HG02571 (cell line): ENCODE results near the gene RGS3.

Experiments
- ATAC-seq: cut with Tn5 transposase; IDR thresholded peaks from one replicate; pipeline ENCODE4 v1.9.1; 2021; ENCODE audit warnings: mild to moderate bottlenecking, moderate library complexity; ENCODE audit not compliant: unreplicated experiment

The RGS3 gene

DNA sequence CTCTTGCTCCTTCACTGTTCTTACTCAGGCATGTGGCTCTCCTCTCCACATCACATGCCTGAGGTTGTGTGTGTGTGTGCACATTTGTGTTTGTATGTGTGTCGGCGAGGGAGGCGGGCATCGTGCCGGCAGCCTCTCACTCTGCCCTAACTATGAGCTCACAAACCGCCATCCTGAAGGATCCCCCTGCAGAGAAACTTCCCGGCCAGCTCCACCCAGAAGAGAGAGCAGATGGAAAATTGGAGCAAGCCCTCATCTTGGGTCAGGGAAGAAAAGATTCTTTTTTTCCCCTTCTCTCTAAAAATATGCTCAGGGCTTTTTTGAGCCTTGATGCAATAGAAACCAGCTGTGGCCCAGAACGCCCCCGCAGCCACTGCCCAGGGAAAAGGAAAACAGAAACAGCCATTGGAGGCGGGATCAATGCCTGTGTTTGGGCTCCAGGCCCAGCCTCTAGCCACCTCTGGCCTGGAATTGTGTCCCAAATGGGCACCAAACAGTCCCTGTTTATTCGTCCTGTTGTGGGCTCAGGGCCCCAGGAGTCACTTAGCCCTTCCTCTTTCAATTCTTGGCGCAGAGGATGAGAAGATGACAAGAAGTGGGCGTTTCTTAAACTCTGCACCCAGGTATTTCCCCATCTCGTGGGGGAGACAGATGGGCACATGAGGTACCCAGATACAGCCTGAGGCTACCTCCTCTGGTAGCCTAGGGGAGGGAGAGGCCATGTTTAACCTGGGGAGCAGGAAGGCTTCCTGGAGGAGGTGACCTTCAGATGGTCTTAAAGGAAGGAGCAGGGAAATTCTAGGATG, 151.5 kb downstream of the RGS3 start:
- ATAC-seq, result peak; percentile 58

DNA sequence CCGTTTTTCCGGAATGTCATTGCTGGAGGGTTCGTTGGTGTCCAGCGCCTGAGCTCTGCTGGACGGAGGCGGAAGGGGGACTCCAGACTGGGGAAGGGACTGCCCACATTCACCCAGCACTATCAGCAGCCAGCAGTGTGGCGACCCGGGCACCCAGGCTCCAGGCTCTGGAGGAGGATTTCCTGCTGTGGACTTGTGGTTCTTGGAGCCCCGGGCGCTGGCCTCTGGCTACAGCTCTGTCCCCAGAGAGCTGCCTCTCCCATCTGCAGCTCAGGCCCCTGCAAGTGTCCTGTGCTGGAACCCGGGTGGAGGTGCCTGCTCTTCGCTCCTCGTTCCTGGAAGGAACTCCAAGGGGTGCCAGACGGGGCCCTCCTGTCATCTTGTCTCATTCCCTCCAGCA, 152.6 kb downstream of the RGS3 start:
- ATAC-seq, result no peak

GRCh38 chr9:113616621-113617496, 153.3 kb downstream of the RGS3 start:
- no peak for ATAC-seq

DNA sequence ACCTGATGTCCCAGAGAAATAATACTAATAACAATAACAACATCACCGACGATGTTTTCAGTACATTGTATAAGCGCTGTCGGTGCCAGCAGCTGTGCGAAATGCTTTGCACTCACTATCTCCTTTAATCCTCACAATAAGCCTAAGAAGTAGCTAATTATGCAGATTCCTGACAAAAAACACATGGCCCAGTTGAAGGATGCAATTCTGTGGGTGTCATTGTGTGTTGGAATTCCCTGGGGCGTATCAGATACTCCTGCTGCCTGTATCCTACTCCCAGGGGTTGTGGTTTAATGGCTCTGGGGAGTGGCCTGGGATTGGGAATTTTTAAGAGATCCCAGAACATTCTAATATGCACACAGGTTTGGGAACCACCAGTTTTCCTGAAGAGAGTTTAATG, 154.0 kb downstream of the RGS3 start:
- ATAC-seq, result no peak

DNA sequence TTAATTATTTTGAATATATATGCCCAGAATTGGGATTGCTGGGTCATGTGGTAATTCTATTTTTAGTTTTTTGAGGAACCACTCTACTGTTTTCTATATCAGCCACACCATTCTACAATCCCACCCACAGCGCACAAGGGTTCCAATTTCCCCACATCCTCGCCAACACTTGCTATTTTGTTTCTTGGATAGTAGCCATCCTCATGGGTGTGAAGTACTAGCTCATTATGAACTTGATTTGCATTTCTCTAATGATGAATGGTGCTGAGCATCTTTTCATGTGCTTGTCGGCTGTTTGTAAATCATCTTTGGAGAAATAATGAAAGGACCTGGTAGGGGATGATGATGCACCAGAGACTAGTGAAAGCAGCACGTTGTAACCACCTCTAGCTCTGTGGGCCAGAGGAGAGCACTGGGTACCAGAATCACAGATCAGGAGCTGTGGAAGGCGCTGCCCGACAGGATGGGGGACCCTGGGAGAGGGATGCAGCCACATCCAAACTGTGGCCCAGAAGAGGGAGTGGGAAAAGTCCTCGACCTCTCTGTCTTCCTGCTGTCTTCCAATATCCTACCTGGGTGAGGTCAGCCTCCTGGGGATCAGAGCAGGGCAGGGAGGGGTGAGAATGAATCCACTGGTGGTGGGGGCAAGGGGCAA, 155.4 kb downstream of the RGS3 start:
- no peak for ATAC-seq

GRCh38 chr9:113619491-113620376, 156.2 kb downstream of the RGS3 start:
- no peak for ATAC-seq

GRCh38 chr9:113620377-113621161, 157.0 kb downstream of the RGS3 start:
- no peak for ATAC-seq

DNA sequence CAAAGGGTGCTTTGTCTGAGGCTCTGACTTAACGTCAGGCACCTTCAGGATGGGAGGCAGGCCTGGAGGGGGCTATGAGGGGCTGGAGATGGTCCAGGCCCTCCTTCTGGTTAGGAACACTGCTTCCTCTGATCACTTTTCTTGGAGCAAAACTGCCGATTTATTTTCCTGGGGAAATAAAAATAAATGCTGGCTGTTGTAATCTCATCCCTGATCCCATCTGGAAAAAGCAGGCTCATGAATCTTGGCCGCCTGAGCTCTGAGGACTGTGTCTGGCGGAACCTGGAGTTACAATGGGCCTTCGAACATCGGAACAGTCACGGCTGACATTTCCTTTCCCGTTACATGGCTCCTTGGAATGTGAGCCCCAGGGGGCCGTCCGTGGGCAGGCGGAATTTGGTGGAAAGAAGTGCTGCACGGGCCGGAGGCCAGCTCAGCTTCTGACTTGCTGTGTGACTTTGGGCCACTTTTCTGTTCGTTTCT, 157.8 kb downstream of the RGS3 start:
- ATAC-seq, result no peak

- ATAC-seq, result no peak
Measured at GRCh38 chr9:113621980-113622379, 158.5 kb downstream of the RGS3 start.

- ATAC-seq, result peak; percentile 79
Measured at GRCh38 chr9:113622600-113623400, 159.3 kb downstream of the RGS3 start.

- no peak for ATAC-seq
Measured at GRCh38 chr9:113623851-113624485, 160.4 kb downstream of the RGS3 start.

- ATAC-seq, result no peak
Measured at GRCh38 chr9:113624721-113625120, 161.2 kb downstream of the RGS3 start.

DNA sequence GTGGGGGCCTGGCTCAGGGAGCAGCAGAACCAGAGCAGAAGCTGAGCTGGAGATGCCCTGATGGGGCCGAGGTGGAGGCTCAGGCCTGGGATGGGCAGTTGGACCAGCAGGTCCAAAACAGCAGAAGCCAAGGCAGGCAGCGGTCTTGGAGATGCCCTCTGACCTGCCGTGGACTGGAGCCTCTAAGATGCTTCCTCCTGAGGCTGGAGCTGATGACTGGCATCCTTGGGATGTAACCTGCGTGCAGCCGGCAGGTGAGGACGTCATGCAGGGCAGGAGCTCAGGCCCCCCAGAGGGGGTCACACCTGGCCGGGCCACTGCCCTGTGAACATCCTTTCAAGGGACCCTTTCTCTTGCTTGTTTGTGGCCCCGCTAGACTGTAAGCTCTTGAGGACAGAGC, 162.0 kb downstream of the RGS3 start:
- ATAC-seq, result no peak

GRCh38 chr9:113626735-113627495, 163.4 kb downstream of the RGS3 start:
- no peak for ATAC-seq

GRCh38 chr9:113628621-113629020, 165.1 kb downstream of the RGS3 start:
- ATAC-seq, result no peak

DNA sequence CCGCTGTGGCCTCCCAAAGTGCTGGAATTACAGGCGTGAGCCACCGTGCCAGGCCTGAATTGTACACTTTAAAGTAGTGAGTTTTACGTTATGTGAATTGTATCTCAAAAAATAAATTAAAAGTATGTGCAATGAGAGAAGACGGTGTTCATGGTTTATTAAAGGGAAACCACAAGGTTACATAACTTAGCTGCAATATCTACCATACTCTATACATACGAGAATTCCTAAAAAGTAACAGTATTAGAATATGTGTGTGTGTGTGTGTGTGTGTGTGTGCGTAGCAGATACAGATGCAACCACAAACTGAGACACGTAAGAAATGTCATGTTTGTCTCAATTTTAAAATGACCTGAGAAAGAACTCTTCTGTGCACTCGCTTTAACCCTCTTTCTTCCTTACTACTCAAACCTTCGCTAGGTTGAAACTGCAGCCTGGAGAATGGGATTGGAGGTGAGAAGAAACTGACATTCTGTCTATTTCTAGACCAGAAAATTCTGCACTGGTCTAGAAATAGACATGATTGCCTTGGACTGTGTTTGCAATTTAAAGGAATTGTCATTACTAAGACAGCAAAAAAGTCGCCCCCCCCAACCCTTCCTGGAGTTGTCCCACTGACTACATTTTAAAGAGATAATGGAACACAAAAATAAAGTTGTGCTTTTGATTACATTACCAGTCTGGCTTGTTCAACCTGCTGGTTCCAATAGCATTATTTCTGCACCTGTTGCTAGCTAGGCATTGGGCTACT, 167.0 kb downstream of the RGS3 start:
- ATAC-seq, result no peak
